IMR-90 (cell line): ENCODE results near the gene DCP1A. TPM values are rescaled to one million over a fixed set of nuclear protein-coding genes. Genes with fewer than 3 reads are reported as not detected.
"Not testable (repeated sequence)": the region's sequence is repeated elsewhere in the genome, so short reads cannot be mapped to it uniquely, and the experiment has no call there.

ENCODE experiments used
- ATAC-seq: fragments of 200-7000 bp; cut with Tn5 transposase; 2 replicates; pipeline ENCODE4 v1.9.1; 2020; ENCODE audit warnings: low read depth, mild to moderate bottlenecking, moderate library complexity
- BruUV-seq: library from RNA; stranded (reverse); fragments of 400-500 nt; replicated peaks from 2 replicates; lab custom pipeline; 2021; lab: Mats Ljungman, UMichigan
- CTCF ChIA-PET: fragments of 300-600 bp; formaldehyde crosslinking; extraction: SDS; loops from one replicate; lab custom pipeline; 2021; ENCODE audit warnings: antibody characterized with exemption; lab: Yijun Ruan, JAX
- POLR2A ChIA-PET: fragments of 300-600 bp; sonication (Branson Sonifier 250); formaldehyde crosslinking; loops from one replicate; lab custom pipeline; 2022; ENCODE audit warnings: antibody characterized with exemption; ENCODE audit not compliant: unreplicated experiment; lab: Charles Lee
- DNase-seq: peaks from one replicate; pipeline ENCODE4 v3.0.0; 2013
- H2AFZ ChIP-seq: replicated peaks from 2 replicates; pipeline ENCODE3; 2013; ENCODE audit warnings: low read length, mild to moderate bottlenecking; ENCODE audit not compliant: poor library complexity
- H2AK5ac ChIP-seq: 2 replicates; pipeline ENCODE4 v1.6.1; 2013; ENCODE audit warnings: low read depth, low read length, inconsistent platforms
- H2AK9ac ChIP-seq: replicated peaks from 2 replicates; pipeline ENCODE3; 2013; ENCODE audit warnings: mild to moderate bottlenecking, low read depth, low read length, moderate library complexity; ENCODE audit not compliant: poor library complexity
- H2BK120ac ChIP-seq: 2 replicates; pipeline ENCODE4 v1.6.1; 2013; ENCODE audit warnings: low read depth, low read length, inconsistent platforms
- H2BK15ac ChIP-seq: 3 replicates; pipeline ENCODE4 v1.6.1; 2013; ENCODE audit warnings: low read depth, low read length, inconsistent platforms
- H2BK20ac ChIP-seq: 2 replicates; pipeline ENCODE4 v1.6.1; 2013; ENCODE audit warnings: low read depth, mild to moderate bottlenecking, inconsistent platforms, low read length, moderate library complexity
- H2BK5ac ChIP-seq: 2 replicates; pipeline ENCODE4 v1.6.1; 2013; ENCODE audit warnings: mild to moderate bottlenecking, low read depth, low read length, inconsistent platforms; ENCODE audit not compliant: poor library complexity, severe bottlenecking
- H3K14ac ChIP-seq: replicated peaks from 2 replicates; pipeline ENCODE4 v1.6.1; 2013; ENCODE audit warnings: low read depth, low read length, inconsistent platforms
- H3K18ac ChIP-seq: 2 replicates; pipeline ENCODE4 v1.6.1; 2013; ENCODE audit warnings: low read depth, low read length, control low read depth
- H3K23ac ChIP-seq: 2 replicates; pipeline ENCODE4 v1.6.1; 2013; ENCODE audit warnings: low read depth, low read length, inconsistent platforms
- H3K27ac ChIP-seq: 2 replicates; pipeline ENCODE4 v1.5.1; 2013; ENCODE audit warnings: mild to moderate bottlenecking, control low read depth, low read length; ENCODE audit not compliant: insufficient read depth
- H3K27me3 ChIP-seq: 2 replicates; pipeline ENCODE4 v1.6.1; 2013; ENCODE audit warnings: low read length; ENCODE audit not compliant: control insufficient read depth, insufficient read depth
- H3K36me3 ChIP-seq: 2 replicates; pipeline ENCODE4 v1.6.1; 2013; ENCODE audit warnings: low read length, mixed read lengths; ENCODE audit not compliant: control insufficient read depth, insufficient read depth
- H3K4ac ChIP-seq: 2 replicates; pipeline ENCODE4 v1.6.1; 2013; ENCODE audit warnings: low read depth, low read length, inconsistent platforms
- H3K4me1 ChIP-seq: 2 replicates; pipeline ENCODE4 v1.6.1; 2013; ENCODE audit warnings: low read length, mixed read lengths; ENCODE audit not compliant: control insufficient read depth, insufficient read depth
- H3K4me2 ChIP-seq: 2 replicates; pipeline ENCODE4 v1.6.1; 2013; ENCODE audit warnings: low read depth, mild to moderate bottlenecking, control low read depth, low read length, moderate library complexity
- H3K4me3 ChIP-seq: 2 replicates; pipeline ENCODE4 v1.5.1; 2013; ENCODE audit warnings: low read depth, mild to moderate bottlenecking, control low read depth, low read length, moderate library complexity; ENCODE audit not compliant: insufficient read depth
- H3K56ac ChIP-seq: 2 replicates; pipeline ENCODE4 v1.6.1; 2013; ENCODE audit warnings: low read length, inconsistent platforms; ENCODE audit not compliant: insufficient read depth; ENCODE audit errors: extremely low read depth
- H3K79me1 ChIP-seq, 2 experiments: 2 replicates each; pipeline ENCODE4 v1.6.1; 2013; ENCODE audit warnings: low read length in 2 of 2, inconsistent platforms in 1 of 2, low read depth in 1 of 2
- H3K9ac ChIP-seq: 2 replicates; pipeline ENCODE4 v1.6.1; 2013; ENCODE audit warnings: low read depth, low read length, control low read depth
- H3K9me1 ChIP-seq: 2 replicates; pipeline ENCODE4 v1.6.1; 2013; ENCODE audit warnings: low read length, inconsistent platforms; ENCODE audit not compliant: insufficient read depth
- H3K9me3 ChIP-seq: 2 replicates; pipeline ENCODE4 v1.6.1; 2013; ENCODE audit warnings: low read length; ENCODE audit not compliant: control insufficient read depth, insufficient read depth
- H4K20me1 ChIP-seq: 2 replicates; pipeline ENCODE4 v1.6.1; 2013; ENCODE audit warnings: low read length, inconsistent platforms; ENCODE audit not compliant: insufficient read depth
- H4K5ac ChIP-seq: 2 replicates; pipeline ENCODE4 v1.6.1; 2013; ENCODE audit warnings: mild to moderate bottlenecking, low read depth, low read length, control low read depth
- H4K8ac ChIP-seq, 2 experiments: 2 replicates each; pipeline ENCODE4 v1.6.1; 2013; ENCODE audit warnings: low read depth in 2 of 2, low read length in 2 of 2, control low read depth in 1 of 2, inconsistent platforms in 1 of 2
- H4K91ac ChIP-seq: 2 replicates; pipeline ENCODE4 v1.6.1; 2013; ENCODE audit warnings: low read depth, low read length, inconsistent platforms; ENCODE audit not compliant: insufficient read depth
- WGBS, 2 experiments: methylation state at CpG; one replicate each; pipeline versions ENCODE4 v1.1.5 to v1.1.7; 2013; ENCODE audit warnings: missing lambda C conversion rate in 2 of 2; ENCODE audit not compliant: insufficient read length in 1 of 2; ENCODE audit errors: extremely low coverage in 2 of 2; 5-methylcytosine and 5-hydroxymethylcytosine counted together
- dilution Hi-C: fragments of 300-500 bp; cut with HindIII; formaldehyde crosslinking; loops from one replicate; pipeline ENCODE4 v1.14.3; 2018; ENCODE audit warnings: low sequenced_read_pairs; ENCODE audit not compliant: unreplicated experiment
- in situ Hi-C: fragments of 300-500 bp; cut with MboI; formaldehyde crosslinking; loops from 3 replicates; pipeline ENCODE4 v1.14.3; 2019; ENCODE audit warnings: low sequenced_read_pairs, inconsistent platforms, mixed read lengths
- intact Hi-C: fragments of 100-400 bp; cut with micrococcal nuclease; formaldehyde crosslinking; loops from 2 replicates; pipeline ENCODE4 v1.10.0; 2022
- polyA plus RNA-seq, 3 experiments: library from polyadenylated mRNA; depleted of rRNA; stranded (reverse); fragments of >200 nt; gene quantifications; 2 replicates each; pipeline ENCODE4 v1.2.3, GENCODE V29; 2012; ENCODE audit warnings: low replicate concordance in 1 of 3
- total RNA-seq: library from RNA; depleted of rRNA; stranded (reverse); fragments of >200 nt; gene quantifications from 2 replicates; pipeline ENCODE4 v1.2.3, GENCODE V29; 2012

The DCP1A gene
- total and polyA plus RNA-seq, 2 of the 4 experiments (the other 2 are of a cell fraction): 13.2 to 30.1 TPM

GRCh38 chr3:53370719-53371118, 23.4 kb upstream of the DCP1A start:
- H3K27ac ChIP-seq, CTCF ChIA-PET, H2BK5ac ChIP-seq, H4K8ac ChIP-seq, H3K4me1 ChIP-seq, BruUV-seq, H3K18ac ChIP-seq, H2BK120ac ChIP-seq, H3K23ac ChIP-seq, H3K56ac ChIP-seq, H2AK5ac ChIP-seq, H2AFZ ChIP-seq, H3K9ac ChIP-seq, H4K91ac ChIP-seq, H3K9me1 ChIP-seq, H3K4ac ChIP-seq, H3K36me3 ChIP-seq, H4K20me1 ChIP-seq, H3K14ac ChIP-seq, ATAC-seq, H3K4me3 ChIP-seq, H3K79me1 ChIP-seq, H2AK9ac ChIP-seq, intact Hi-C loops, dilution Hi-C loops, H2BK20ac ChIP-seq, H3K27me3 ChIP-seq, DNase-seq, H2BK15ac ChIP-seq, H3K4me2 ChIP-seq, H4K5ac ChIP-seq, POLR2A ChIA-PET, H3K9me3 ChIP-seq: not testable (repeated sequence)
- no CpG with 5 or more reads among the region's 17 CpGs for WGBS, 2 experiments
- in situ Hi-C loops: loop anchor here (10.0 kb wide), 1 partner anchor 344 kb away; no protein-coding TSS in a partner anchor
